KOPT-K1 (cell line): ENCODE data around the gene MORF4L2.
"Not testable (repeated sequence)": the region's sequence is repeated elsewhere in the genome, so short reads cannot be mapped to it uniquely, and the experiment has no call there.

ENCODE experiments used
- H3K27ac ChIP-seq: fragments of 200-600 bp; sonication (generic); 2 replicates; pipeline ENCODE4 v1.5.1; 2016; ENCODE audit warnings: antibody characterized with exemption, mild to moderate bottlenecking, low read depth, low read length; ENCODE audit not compliant: poor library complexity, severe bottlenecking
- H3K36me3 ChIP-seq: fragments of 200-600 bp; sonication (generic); 2 replicates; pipeline ENCODE4 v1.5.1; 2017; ENCODE audit warnings: antibody characterized with exemption, mild to moderate bottlenecking, low read length, moderate library complexity; ENCODE audit not compliant: insufficient read depth
- H3K9me3 ChIP-seq: fragments of 200-600 bp; sonication (generic); 2 replicates; pipeline ENCODE4 v1.5.1; 2017; ENCODE audit warnings: antibody characterized with exemption, low read length, mild to moderate bottlenecking; ENCODE audit not compliant: insufficient read depth, poor library complexity, severe bottlenecking

The MORF4L2 gene

DNA sequence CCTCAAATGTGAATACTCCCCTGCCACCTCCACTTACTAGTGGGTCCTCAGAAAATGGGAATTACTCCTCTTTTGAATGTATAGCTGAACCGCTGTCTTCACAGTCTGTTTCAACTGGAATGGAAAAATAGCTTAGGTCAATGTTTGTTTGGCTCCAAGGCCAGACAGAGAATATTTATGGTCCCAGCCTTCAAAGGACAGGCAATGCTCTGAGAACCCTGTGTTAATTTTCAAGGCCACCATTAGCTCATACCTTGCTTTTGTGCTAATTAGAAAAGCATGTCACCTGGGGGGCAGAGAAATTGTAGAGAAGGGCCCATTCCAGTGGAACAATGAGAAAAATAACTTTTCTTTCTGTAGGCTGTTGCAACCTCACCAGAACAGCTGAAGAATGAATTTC, 4.6 kb upstream of the MORF4L2 start:
- Histone ChIP-seq H3K27ac (no peak overlapping the region), H3K9me3 (no peaks in the 10 kb centered on the region), H3K36me3 (no peaks in the 10 kb centered on the region)

DNA sequence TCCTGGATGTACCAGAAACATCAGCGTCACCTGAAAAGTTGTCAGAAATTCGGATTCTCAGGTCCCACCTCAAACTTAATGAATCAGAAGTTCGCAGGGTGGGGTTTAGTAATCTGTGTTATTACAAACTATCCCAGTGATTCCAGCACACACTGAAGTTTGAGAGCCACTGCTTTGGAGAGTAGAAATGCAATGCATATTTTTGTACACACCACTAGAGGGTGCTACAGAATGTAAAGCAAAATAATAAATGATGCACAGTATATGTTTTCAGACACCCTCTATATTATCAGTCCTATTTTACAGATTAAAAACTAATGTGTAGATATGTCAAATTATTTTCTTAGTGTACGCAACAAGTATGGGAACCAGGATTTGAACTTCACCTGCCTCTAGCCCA, 2.4 kb upstream of the MORF4L2 start:
- Histone ChIP-seq H3K27ac (no peak overlapping the region), H3K9me3 (no peaks in the 10 kb centered on the region), H3K36me3 (peaks cover 12% of the 10 kb centered on the region)

GRCh38 chrX:103687696-103688201, 1.2 kb upstream of the MORF4L2 start:
- H3K36me3 ChIP-seq, result peaks cover 24% of the 10 kb centered on the region
- H3K27ac ChIP-seq, result peak overlapping the region; percentile 93
- no peaks in the 10 kb centered on the region for H3K9me3 ChIP-seq

DNA sequence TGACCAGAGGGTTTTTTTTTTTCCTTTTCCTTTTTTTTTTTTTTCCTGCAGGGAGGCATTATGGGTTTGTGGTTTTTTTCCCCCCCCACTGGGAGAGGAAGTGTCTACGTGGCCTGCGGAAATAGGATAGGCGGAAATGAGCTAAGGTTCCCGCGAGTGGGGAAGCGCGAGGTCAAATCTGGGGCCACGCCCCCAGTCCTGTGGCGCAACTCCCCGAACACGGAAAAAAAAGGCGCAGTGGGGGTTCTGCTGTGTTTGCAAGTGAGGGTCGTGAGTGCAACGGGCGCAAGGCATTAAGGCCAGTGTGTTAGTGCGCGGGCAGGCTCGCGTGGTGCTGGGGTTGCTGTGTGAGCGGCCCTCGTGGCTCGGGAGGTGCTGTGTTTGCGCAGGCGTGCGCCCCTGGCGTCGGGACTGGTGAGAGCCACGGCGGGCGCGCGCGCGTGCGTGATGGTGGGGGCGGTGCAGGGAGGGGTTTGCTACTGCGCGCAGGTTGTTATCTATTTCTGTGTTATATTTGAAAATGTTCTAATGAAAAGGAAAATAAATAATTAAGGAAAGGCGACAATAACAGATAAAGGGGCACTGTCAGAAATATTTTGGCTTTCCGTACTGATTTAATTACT, 685 bp upstream of the MORF4L2 start:
- Histone ChIP-seq H3K27ac (peak overlapping the region; percentile 93), H3K36me3 (peaks cover 29% of the 10 kb centered on the region), H3K9me3 (no peaks in the 10 kb centered on the region)

DNA sequence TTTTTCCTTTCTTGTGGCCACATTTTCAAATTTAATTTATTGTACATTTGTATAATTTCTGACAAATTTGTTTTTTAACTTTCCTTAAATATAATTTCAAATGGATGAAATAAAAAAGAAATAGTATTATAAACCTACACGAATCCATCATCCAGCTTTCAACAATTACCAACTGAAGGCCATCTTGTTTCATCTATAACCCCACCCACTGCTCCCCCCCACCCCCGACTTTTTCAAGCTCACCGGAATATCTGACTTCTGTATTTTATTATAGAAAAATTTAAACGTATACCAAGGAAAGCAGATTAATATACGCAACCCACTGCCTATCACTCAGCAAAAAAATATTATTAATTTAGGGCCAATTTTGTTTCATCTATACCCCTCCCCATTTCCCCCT, 1.1 kb downstream of the MORF4L2 start:
- Histone ChIP-seq H3K27ac (peak overlapping the region; percentile 93), H3K36me3 (peaks cover 46% of the 10 kb centered on the region), H3K9me3 (no peaks in the 10 kb centered on the region)

GRCh38 chrX:103681443-103681842, 5.1 kb downstream of the MORF4L2 start:
- no peak overlapping the region for H3K27ac ChIP-seq
- no peaks in the 10 kb centered on the region for H3K9me3 ChIP-seq
- peaks cover 83% of the 10 kb centered on the region for H3K36me3 ChIP-seq

DNA sequence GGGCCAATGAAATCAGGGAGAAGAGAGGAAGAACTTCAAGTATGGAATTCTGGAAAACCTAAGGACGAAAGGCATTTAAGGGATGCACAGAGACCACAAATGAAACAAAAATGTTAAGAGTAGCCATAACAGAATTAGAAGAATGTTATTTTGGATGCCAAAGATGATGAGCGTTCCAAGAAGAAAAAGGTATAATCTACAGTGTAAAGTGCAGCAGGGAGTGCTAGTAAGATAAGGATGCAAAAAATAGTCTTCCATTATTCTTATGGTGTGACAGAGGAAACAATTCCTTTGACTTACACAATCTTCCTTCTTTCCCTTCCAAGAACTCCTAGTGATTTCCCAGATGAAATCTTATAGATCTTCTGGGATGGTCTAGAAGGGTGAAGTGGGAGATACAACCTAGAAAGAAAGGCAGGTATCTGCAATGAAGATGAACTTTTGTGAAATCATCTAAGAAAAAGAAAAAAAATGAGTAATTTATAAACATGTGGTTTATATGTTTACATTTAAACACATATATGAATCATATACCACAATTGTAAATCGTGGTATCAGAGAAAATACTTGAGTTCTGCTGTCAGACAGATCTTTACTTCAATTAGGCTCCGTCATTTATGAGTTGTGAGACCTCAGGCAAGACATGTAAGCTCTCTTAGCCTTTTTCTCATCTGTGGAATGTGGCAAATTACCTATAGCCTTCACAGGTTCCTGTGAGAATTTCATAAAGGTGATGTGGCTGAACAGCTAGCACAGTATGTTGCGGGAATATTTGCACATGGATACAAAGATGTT, 8.1 kb downstream of the MORF4L2 start:
- H3K36me3 ChIP-seq, result peaks cover 88% of the 10 kb centered on the region
- no peak overlapping the region for H3K27ac ChIP-seq
- H3K9me3 ChIP-seq, result no peaks in the 10 kb centered on the region

DNA sequence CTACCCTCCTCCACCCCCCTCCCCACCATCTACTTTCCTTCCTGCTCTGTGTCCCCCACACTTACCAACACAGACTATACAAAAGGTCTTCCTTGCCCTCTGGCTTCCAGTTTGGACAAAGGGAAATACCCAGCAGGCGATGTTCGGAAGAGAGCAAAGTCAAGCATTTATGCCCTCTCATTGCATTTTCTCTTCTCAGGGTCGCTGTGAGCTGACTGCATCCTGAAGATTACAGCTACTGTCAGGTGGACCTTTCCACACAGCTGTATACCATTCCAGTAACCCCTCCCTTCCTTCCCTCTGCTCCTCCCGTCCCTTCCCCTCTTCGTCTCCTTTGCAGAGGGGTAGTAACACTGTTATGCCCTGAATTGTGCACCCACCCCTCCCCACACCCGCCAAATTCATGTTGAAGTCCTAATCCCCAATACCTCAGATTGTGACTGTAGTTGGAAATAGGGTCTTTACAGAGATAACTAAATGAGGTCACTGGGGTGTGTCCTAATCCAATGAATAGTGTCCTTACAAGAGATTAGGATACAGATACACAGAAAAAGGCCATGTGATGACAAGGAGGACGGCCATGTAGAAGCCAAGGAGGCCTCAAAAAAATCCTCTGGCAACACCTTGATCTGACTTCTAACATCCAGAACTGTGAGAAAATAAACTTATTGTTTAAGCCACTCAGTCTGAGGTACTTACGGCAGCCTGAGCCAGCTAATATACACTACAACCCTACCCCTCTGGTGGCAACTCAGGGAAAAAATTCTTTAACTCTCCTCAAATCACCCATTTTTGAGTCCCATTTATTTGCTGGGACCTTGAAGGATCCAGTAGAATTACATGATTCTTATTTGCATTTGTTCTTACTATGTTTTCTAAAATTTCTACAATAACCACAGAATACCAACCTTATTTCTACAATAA, 11.7 kb downstream of the MORF4L2 start:
- Histone ChIP-seq H3K27ac (no peak overlapping the region), H3K36me3 (peaks cover 54% of the 10 kb centered on the region)

GRCh38 chrX:103669745-103670144, 16.8 kb downstream of the MORF4L2 start:
- Histone ChIP-seq H3K36me3 (peaks cover 5% of the 10 kb centered on the region; the same call in 1 of the 2 replicates), H3K9me3 (no peaks in the 10 kb centered on the region), H3K27ac (no peak overlapping the region)

More for the DNA sequence above, 11.7 kb downstream of the MORF4L2 start:
- H3K9me3 ChIP-seq, result no peaks in the 10 kb centered on the region

GRCh38 chrX:103666202-103667107, 20.0 kb downstream of the MORF4L2 start:
- no peaks in the 10 kb centered on the region for H3K36me3 ChIP-seq
- H3K27ac ChIP-seq, result no peak overlapping the region
- H3K9me3 ChIP-seq, result no peaks in the 10 kb centered on the region

DNA sequence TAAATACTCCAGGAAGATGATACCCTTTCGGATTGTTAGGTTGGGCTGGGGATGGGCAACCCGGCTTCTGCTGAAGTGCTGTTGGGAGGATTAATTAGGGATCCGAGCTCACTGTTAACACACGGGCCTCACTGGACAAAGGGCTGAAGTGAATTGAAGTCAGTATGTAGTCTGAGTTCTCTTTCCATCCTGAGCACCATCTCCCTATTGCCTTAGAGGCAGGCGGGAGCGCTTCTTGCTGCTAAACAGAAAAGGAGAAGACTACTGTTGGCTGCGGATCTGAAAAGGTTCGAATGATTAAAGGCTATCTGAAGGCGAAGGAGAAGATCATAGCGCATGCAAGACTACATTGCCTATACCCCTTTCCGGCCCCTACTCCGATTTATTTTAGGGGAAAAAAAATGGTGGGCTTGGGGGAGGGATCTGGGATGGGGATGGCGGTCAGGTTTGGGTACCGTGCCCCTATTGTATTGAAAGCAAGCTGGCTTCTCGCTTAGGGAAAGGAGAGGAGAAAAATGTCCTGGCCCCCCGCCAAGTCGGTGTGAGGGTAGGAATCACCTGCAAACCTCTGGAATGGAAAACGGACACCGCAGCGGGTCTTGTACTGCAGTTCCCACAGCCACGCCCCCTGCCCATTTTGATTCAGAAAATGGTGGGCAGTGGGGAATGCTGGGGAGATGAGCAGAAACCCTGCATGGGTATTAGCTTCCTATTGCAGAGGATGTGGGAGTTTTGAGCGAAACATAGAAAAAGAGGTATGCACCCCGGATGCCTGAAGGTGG, 22.3 kb downstream of the MORF4L2 start:
- Histone ChIP-seq H3K27ac (no peak overlapping the region), H3K9me3 (no peaks in the 10 kb centered on the region), H3K36me3 (no peaks in the 10 kb centered on the region)

- H3K36me3 ChIP-seq, H3K27ac ChIP-seq, H3K9me3 ChIP-seq: not testable (repeated sequence)
These were observed 27.0 kb downstream of the MORF4L2 start for GRCh38 chrX:103659460-103659859.

DNA sequence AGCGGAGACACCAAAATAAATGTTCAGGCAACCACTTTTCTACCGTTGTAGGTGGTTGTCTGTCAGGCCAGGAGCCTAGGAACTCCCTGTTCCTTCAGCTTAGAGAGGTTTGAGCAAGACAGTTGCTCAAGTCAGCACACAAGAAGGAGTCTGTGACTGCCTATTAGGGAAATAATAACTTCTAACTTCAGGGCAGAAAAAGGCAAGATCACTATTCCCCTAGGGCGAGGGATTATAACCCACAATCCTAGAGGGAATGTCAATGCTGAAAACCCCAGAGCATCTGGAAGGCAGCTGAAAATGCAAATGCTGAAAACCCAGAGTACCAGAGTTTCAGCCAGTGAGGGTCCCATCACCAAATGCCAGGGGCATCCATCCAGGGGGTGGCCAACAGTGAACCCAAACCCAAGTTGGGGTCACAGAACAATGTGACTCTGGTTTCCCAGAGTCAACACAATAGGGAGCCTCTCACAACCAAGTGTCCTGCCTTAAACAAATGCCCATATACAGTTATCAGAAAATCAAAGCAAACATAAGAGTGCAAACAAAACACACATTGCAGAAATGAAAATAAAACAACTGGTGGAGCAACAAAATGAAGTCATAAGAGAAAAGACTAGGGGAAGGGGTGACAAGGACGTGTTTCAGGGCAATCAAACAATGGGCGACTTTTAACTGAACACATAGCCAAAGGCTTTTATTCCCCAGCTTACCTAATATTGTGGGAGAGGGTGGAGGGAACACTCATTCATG, 27.6 kb downstream of the MORF4L2 start:
- Histone ChIP-seq H3K36me3 (no peaks in the 10 kb centered on the region), H3K27ac (no peak overlapping the region), H3K9me3 (no peaks in the 10 kb centered on the region)
